H9 (cell line): Measurements from ENCODE around the gene ZNF117. TPM values are rescaled to one million over a fixed set of nuclear protein-coding genes. Genes with fewer than 3 reads are reported as not detected.
A peak's percentile ranks its signal among the peaks of the same experiment; 100 is the strongest.

Experiments
- DNase-seq: peaks from one replicate; pipeline ENCODE4 v3.0.0-alpha.2; 2017
- H2AFZ ChIP-seq: one replicate; pipeline ENCODE4 v1.6.1; 2013; ENCODE audit warnings: mild to moderate bottlenecking, low read length, control low read depth, moderate library complexity
- H2AK5ac ChIP-seq: 2 replicates; pipeline ENCODE4 v1.6.1; 2013; ENCODE audit warnings: low read length, control low read depth, mixed read lengths; ENCODE audit not compliant: insufficient read length
- H2BK120ac ChIP-seq: one replicate; pipeline ENCODE4 v1.6.1; 2013; ENCODE audit warnings: low read depth, mild to moderate bottlenecking, low read length, control low read depth, inconsistent platforms; ENCODE audit not compliant: poor library complexity, severe bottlenecking
- H2BK12ac ChIP-seq: 2 replicates; pipeline ENCODE4 v1.6.1; 2013; ENCODE audit warnings: low read length, control low read depth, mixed read lengths, low read depth; ENCODE audit not compliant: insufficient read length
- H2BK15ac ChIP-seq: 2 replicates; pipeline ENCODE4 v1.6.1; 2013; ENCODE audit warnings: low read depth, low read length, control low read depth
- H2BK20ac ChIP-seq: one replicate; pipeline ENCODE4 v1.6.1; 2013; ENCODE audit warnings: low read depth, mild to moderate bottlenecking, low read length, control low read depth, inconsistent platforms; ENCODE audit not compliant: poor library complexity, severe bottlenecking
- H2BK5ac ChIP-seq: 2 replicates; pipeline ENCODE4 v1.6.1; 2013; ENCODE audit warnings: low read length, control low read depth, mixed read lengths; ENCODE audit not compliant: insufficient read length
- H3K14ac ChIP-seq: 2 replicates; pipeline ENCODE4 v1.6.1; 2013; ENCODE audit warnings: low read length, control low read depth; ENCODE audit not compliant: insufficient read depth
- H3K18ac ChIP-seq: 2 replicates; pipeline ENCODE4 v1.6.1; 2013; ENCODE audit warnings: low read depth, mild to moderate bottlenecking, mixed read lengths, low read length, control low read depth; ENCODE audit not compliant: insufficient read length
- H3K23ac ChIP-seq: 2 replicates; pipeline ENCODE4 v1.6.1; 2013; ENCODE audit warnings: low read length, control low read depth, mixed read lengths, low read depth; ENCODE audit not compliant: insufficient read length
- H3K23me2 ChIP-seq: 2 replicates; pipeline ENCODE4 v1.6.1; 2013; ENCODE audit warnings: low read depth, mild to moderate bottlenecking, mixed read lengths, low read length, control low read depth; ENCODE audit not compliant: insufficient read length, poor library complexity, severe bottlenecking
- H3K27ac ChIP-seq: 2 replicates; pipeline ENCODE4 v1.5.1; 2013; ENCODE audit warnings: low read length, control low read depth, mixed read lengths, low read depth; ENCODE audit not compliant: insufficient read length
- H3K27me3 ChIP-seq: 2 replicates; pipeline ENCODE4 v1.6.1; 2013; ENCODE audit warnings: low read length, control low read depth, inconsistent platforms; ENCODE audit not compliant: insufficient read depth
- H3K4ac ChIP-seq: 2 replicates; pipeline ENCODE4 v1.6.1; 2013; ENCODE audit warnings: low read depth, mild to moderate bottlenecking, control low read depth, inconsistent platforms, low read length, moderate library complexity
- H3K4me1 ChIP-seq: 2 replicates; pipeline ENCODE4 v1.6.1; 2013; ENCODE audit warnings: low read length, control low read depth, inconsistent platforms; ENCODE audit not compliant: insufficient read depth
- H3K4me2 ChIP-seq: 2 replicates; pipeline ENCODE4 v1.6.1; 2013; ENCODE audit warnings: low read length, control low read depth, mixed read lengths; ENCODE audit not compliant: insufficient read length, insufficient read depth
- H3K56ac ChIP-seq: 2 replicates; pipeline ENCODE4 v1.6.1; 2013; ENCODE audit warnings: low read depth, mild to moderate bottlenecking, mixed read lengths, low read length, control low read depth; ENCODE audit not compliant: insufficient read length
- H3K79me1 ChIP-seq: 2 replicates; pipeline ENCODE4 v1.6.1; 2013; ENCODE audit warnings: low read depth, mild to moderate bottlenecking, moderate library complexity, low read length, control low read depth, inconsistent platforms; ENCODE audit not compliant: insufficient read depth, poor library complexity, severe bottlenecking
- H3K79me2 ChIP-seq: 2 replicates; pipeline ENCODE4 v1.6.1; 2013; ENCODE audit warnings: low read length, control low read depth, inconsistent platforms; ENCODE audit not compliant: insufficient read depth
- H3K9ac ChIP-seq: 2 replicates; pipeline ENCODE4 v1.6.1; 2013; ENCODE audit warnings: low read length, control low read depth, mixed read lengths; ENCODE audit not compliant: insufficient read length; ENCODE audit errors: extremely low read depth
- H3K9me3 ChIP-seq: one replicate; pipeline ENCODE4 v1.6.1; 2013; ENCODE audit warnings: low read depth, low read length, inconsistent platforms; ENCODE audit not compliant: control insufficient read depth
- H3T11ph ChIP-seq: one replicate; pipeline ENCODE4 v1.6.1; 2013; ENCODE audit warnings: mild to moderate bottlenecking, low read length, control low read depth, inconsistent platforms
- H4K20me1 ChIP-seq: one replicate; pipeline ENCODE4 v1.6.1; 2013; ENCODE audit not compliant: control insufficient read depth, insufficient read length, insufficient read depth
- H4K5ac ChIP-seq: 2 replicates; pipeline ENCODE4 v1.6.1; 2013; ENCODE audit warnings: low read depth, mild to moderate bottlenecking, mixed read lengths, low read length, control low read depth; ENCODE audit not compliant: insufficient read length
- H4K8ac ChIP-seq: replicated peaks from 2 replicates; pipeline ENCODE4 v1.6.1; 2013; ENCODE audit warnings: low read length, control low read depth, mixed read lengths, low read depth; ENCODE audit not compliant: insufficient read length
- H4K91ac ChIP-seq: 2 replicates; pipeline ENCODE4 v1.6.1; 2013; ENCODE audit warnings: low read depth, mild to moderate bottlenecking, moderate library complexity, mixed read lengths, low read length, control low read depth; ENCODE audit not compliant: insufficient read length
- H3K27ac Mint-ChIP-seq, 3 experiments: 2 replicates in 2 of 3; 3 replicates in 1 of 3; pipeline ENCODE4 v1.8.0; 2020 to 2021; ENCODE audit warnings: mixed read lengths in 3 of 3, mild to moderate bottlenecking in 1 of 3, moderate library complexity in 1 of 3
- H3K27me3 Mint-ChIP-seq: 2 replicates; pipeline ENCODE4 v1.8.0; 2021; ENCODE audit warnings: low read depth, mild to moderate bottlenecking, moderate library complexity, mixed read lengths
- H3K36me3 Mint-ChIP-seq, 3 experiments: 2 replicates in 2 of 3; 3 replicates in 1 of 3; pipeline ENCODE4 v1.8.0; 2020 to 2021; ENCODE audit warnings: low read depth in 3 of 3, mixed read lengths in 3 of 3; ENCODE audit not compliant: insufficient read depth in 1 of 3
- H3K4me1 Mint-ChIP-seq, 2 experiments: 2 replicates each; pipeline ENCODE4 v1.8.0; 2020; ENCODE audit warnings: mixed read lengths in 2 of 2
- H3K4me3 Mint-ChIP-seq, 2 experiments: 2 replicates in 1 of 2; 3 replicates in 1 of 2; pipeline ENCODE4 v1.8.0; 2020 to 2021; ENCODE audit warnings: mild to moderate bottlenecking in 2 of 2, mixed read lengths in 2 of 2, moderate library complexity in 1 of 2
- H3K9me3 Mint-ChIP-seq, 2 experiments: 2 replicates in 1 of 2; 3 replicates in 1 of 2; pipeline ENCODE4 v1.8.0; 2020; ENCODE audit warnings: mild to moderate bottlenecking in 2 of 2, mixed read lengths in 2 of 2, moderate library complexity in 1 of 2
- CTCF ChIP-seq: fragments of 200-600 bp; sonication (generic); conservative IDR thresholded peaks from 3 replicates; pipeline ENCODE4 v1.8.0; 2021; ENCODE audit warnings: antibody characterized with exemption, mild to moderate bottlenecking
- WGBS: extraction: QIAGEN DNeasy Blood & Tissue Kit; methylation state at CpG from one replicate; pipeline ENCODE4 v1.1.7; 2013; ENCODE audit warnings: missing lambda C conversion rate, low lambda C conversion rate, mixed read lengths; ENCODE audit not compliant: insufficient read length; ENCODE audit errors: extremely low coverage; 5-methylcytosine and 5-hydroxymethylcytosine counted together
- total RNA-seq: library from RNA; stranded (reverse); gene quantifications from 2 replicates; pipeline ENCODE4 v1.2.1, GENCODE V29; 2021

Gene ZNF117
- total RNA-seq, 1 experiment from 2014 or later, result 13.6 TPM

GRCh38 chr7:64997927-64998391, 7.1 kb upstream of the ZNF117 start:
- no peaks in the 10 kb centered on the region for H3K23me2 ChIP-seq
- no peak overlapping the region for H3K27ac ChIP-seq
- peaks cover 15 to 16% of the 10 kb centered on the region in 2 experiments for H3K4me1 Mint-ChIP-seq
- no peak overlapping the region for H3K14ac ChIP-seq
- no peak overlapping the region for H2AFZ ChIP-seq
- H4K91ac ChIP-seq, result no peak overlapping the region
- H3K27me3 ChIP-seq, result no peaks in the 10 kb centered on the region
- H3K9me3 ChIP-seq, result peaks cover 27% of the 10 kb centered on the region
- H2BK12ac ChIP-seq, result no peak overlapping the region
- H3K9me3 Mint-ChIP-seq, result peaks cover 82 to 87% of the 10 kb centered on the region in 2 experiments
- peaks cover 77 to 83% (median 80%) of the 10 kb centered on the region in 3 experiments for H3K36me3 Mint-ChIP-seq
- H3K79me2 ChIP-seq, result peaks cover 3% of the 10 kb centered on the region; the same call in 1 of the 2 replicates
- H3T11ph ChIP-seq, result no peak overlapping the region
- no peak overlapping the region for H2BK20ac ChIP-seq
- no peaks in the 10 kb centered on the region for H3K79me1 ChIP-seq
- no peak overlapping the region for H3K18ac ChIP-seq
- H4K5ac ChIP-seq, result no peak overlapping the region
- no peak overlapping the region for H2BK120ac ChIP-seq
- TF ChIP-seq CTCF, result no peak
- WGBS, result no CpG with 5 or more reads among the region's 8 CpGs
- no peak overlapping the region for H3K4ac ChIP-seq
- no peak overlapping the region for H3K9ac ChIP-seq
- H3K23ac ChIP-seq, result no peak overlapping the region
- no peaks in the 10 kb centered on the region for H3K27me3 Mint-ChIP-seq
- no peak overlapping the region for H2BK15ac ChIP-seq
- no peaks in the 10 kb centered on the region; the same call in 1 of the 2 replicates for H3K4me1 ChIP-seq
- no peak overlapping the region for H2BK5ac ChIP-seq
- H2AK5ac ChIP-seq, result no peak overlapping the region
- DNase-seq, result no peak
- no peaks in the 10 kb centered on the region for H4K20me1 ChIP-seq
- H3K27ac Mint-ChIP-seq, result peak overlapping the region in 2 of 3 experiments; percentile 85 to 88; a peak in 3 of 7 replicates
- H3K56ac ChIP-seq, result no peak overlapping the region
- H3K4me2 ChIP-seq, result no peak overlapping the region
- no peak overlapping the region for H4K8ac ChIP-seq
- peak overlapping the region in 1 of 2 experiments; percentile 25; a peak in 1 of 5 replicates for H3K4me3 Mint-ChIP-seq
